ENCODE measurements around the gene MYO1B. TPM values are rescaled to one million over a fixed set of nuclear protein-coding genes. Genes with fewer than 3 reads are reported as not detected.

MYO1B gene
- total RNA-seq, 1 experiment from 2014 or later, result 93.0 TPM

- Histone ChIP-seq H4K20me1 (ENCODE audit: low read length) (no peaks in the 10 kb centered on the region; the same call in 1 of the 2 replicates), H3K4me1 (ENCODE audit: insufficient read depth, low read length) (peaks cover 17% of the 10 kb centered on the region), H3F3A (ENCODE audit: low read length, unreplicated experiment) (no peaks in the 10 kb centered on the region), H3K27me3 (ENCODE audit: low read length) (no peaks in the 10 kb centered on the region), H3K4me2 (ENCODE audit: low read length) (no peak overlapping the region), H3K4me3 (ENCODE audit: low read length) (no peak overlapping the region), H3K9me2 (replicated peaks; ENCODE audit: low read length) (no peaks in the 10 kb centered on the region), H3K27ac (ENCODE audit: low read length) (no peak overlapping the region), H3K9me3 (ENCODE audit: low read length) (no peaks in the 10 kb centered on the region), H3K79me2 (ENCODE audit: low read length) (peaks cover 56% of the 10 kb centered on the region), H3K9ac (ENCODE audit: low read length) (no peak overlapping the region), H2AFZ (ENCODE audit: low read length) (no peak overlapping the region), H3K36me3 (ENCODE audit: low read depth, low read length) (peaks cover 20% of the 10 kb centered on the region)
- TF ChIP-seq CTCF (conservative IDR thresholded peaks at IDR 0.05; ENCODE audit: low read depth, low read length), result no peak
- no peak for TF ChIP-seq EZH2phosphoT487 (IDR thresholded peaks at IDR 0.05; ENCODE audit: borderline replicate concordance, low read length)
- no peak for TF ChIP-seq EZH2 (IDR thresholded peaks at IDR 0.05; ENCODE audit: low read length, unreplicated experiment)
- ChIA-PET CTCF (no interaction called here), POLR2A (ENCODE audit: unreplicated experiment) (no interaction called here)
- DNase-seq (no peak), ATAC-seq (no peak)
- intact Hi-C loops (cut with micrococcal nuclease), result no loop called here
- BruUV-seq (replicated peaks), result no TSS peak
These were observed 56.8 kb downstream of the MYO1B start for GRCh38 chr2:191301971-191302370.

- peaks cover 15% of the 10 kb centered on the region for H3K36me3 ChIP-seq (ENCODE audit: low read depth, low read length)
- H3K9ac ChIP-seq (ENCODE audit: low read length), result no peak overlapping the region
- H3F3A ChIP-seq (ENCODE audit: low read length, unreplicated experiment), result no peaks in the 10 kb centered on the region
- intact Hi-C loops (cut with micrococcal nuclease), result no loop called here
- peaks cover 57% of the 10 kb centered on the region for H3K79me2 ChIP-seq (ENCODE audit: low read length)
- H3K9me2 ChIP-seq (replicated peaks; ENCODE audit: low read length), result no peaks in the 10 kb centered on the region
- ATAC-seq, result no peak
- peak overlapping the region; percentile 40 for H3K4me2 ChIP-seq (ENCODE audit: low read length)
- TF ChIP-seq CTCF (conservative IDR thresholded peaks at IDR 0.05; ENCODE audit: low read depth, low read length) (peak; percentile 48), EZH2 (IDR thresholded peaks at IDR 0.05; ENCODE audit: low read length, unreplicated experiment) (no peak), EZH2phosphoT487 (IDR thresholded peaks at IDR 0.05; ENCODE audit: borderline replicate concordance, low read length) (no peak)
- no peak overlapping the region for H3K27ac ChIP-seq (ENCODE audit: low read length)
- ChIA-PET CTCF (no interaction called here), POLR2A (ENCODE audit: unreplicated experiment) (no interaction called here)
- no TSS peak for BruUV-seq (replicated peaks)
- no peaks in the 10 kb centered on the region; the same call in 1 of the 2 replicates for H4K20me1 ChIP-seq (ENCODE audit: low read length)
- peak; percentile 46 for DNase-seq
- no peaks in the 10 kb centered on the region for H3K9me3 ChIP-seq (ENCODE audit: low read length)
- no peaks in the 10 kb centered on the region for H3K27me3 ChIP-seq (ENCODE audit: low read length)
- H2AFZ ChIP-seq (ENCODE audit: low read length), result no peak overlapping the region
- no peak overlapping the region for H3K4me3 ChIP-seq (ENCODE audit: low read length)
- H3K4me1 ChIP-seq (ENCODE audit: insufficient read depth, low read length), result peaks cover 17% of the 10 kb centered on the region
These were observed 57.4 kb downstream of the MYO1B start for GRCh38 chr2:191302459-191303139.

Data from PC-3 (cell line).